K562 (cell line): ENCODE data around the gene BRMS1. TPM values are rescaled to one million over a fixed set of nuclear protein-coding genes. Genes with fewer than 3 reads are reported as not detected.

Experiments used
- AFF1 ChIP-seq, 2 experiments: fragments of 450-650 bp; IDR thresholded peaks; 2 replicates each; pipeline ENCODE4 v1.6.1; 2018; ENCODE audit warnings: mild to moderate bottlenecking in 2 of 2, low read depth in 1 of 2; ENCODE audit not compliant: partially characterized antibody in 2 of 2
- CBX3 ChIP-seq, 2 experiments: IDR thresholded peaks; 1 replicate in 1 of 2; 2 replicates in 1 of 2; pipeline ENCODE4 v1.6.1; 2012; ENCODE audit warnings: inconsistent platforms in 2 of 2, low read length in 2 of 2, borderline replicate concordance in 1 of 2, control low read depth in 1 of 2
- CBX5 ChIP-seq: IDR thresholded peaks from 2 replicates; pipeline ENCODE4 v1.6.1; 2014; ENCODE audit warnings: low read depth, borderline replicate concordance
- CTBP1 ChIP-seq: fragments of 450-650 bp; IDR thresholded peaks from 2 replicates; pipeline ENCODE4 v1.6.1; 2016; ENCODE audit warnings: borderline replicate concordance
- DMBX1 ChIP-seq: fragments of 250-450 bp; sonication (Bioruptor Pico); IDR thresholded peaks from 2 replicates; pipeline ENCODE4 v1.8.0; 2022; ENCODE audit warnings: inconsistent platforms, mild to moderate bottlenecking, moderate library complexity, borderline replicate concordance
- KHSRP ChIP-seq: fragments of 450-650 bp; IDR thresholded peaks from 2 replicates; pipeline ENCODE4 v1.6.1; 2017
- NCOA6 ChIP-seq: fragments of 450-650 bp; IDR thresholded peaks from 2 replicates; pipeline ENCODE4 v1.6.1; 2017; ENCODE audit warnings: mild to moderate bottlenecking
- POLR2AphosphoS2 ChIP-seq: IDR thresholded peaks from 2 replicates; pipeline ENCODE4 v1.6.1; 2012; ENCODE audit warnings: low read length, improper control_type of control experiment
- PYGO2 ChIP-seq: fragments of 450-650 bp; IDR thresholded peaks from 2 replicates; pipeline ENCODE4 v1.6.1; 2016; ENCODE audit warnings: mild to moderate bottlenecking, missing genetic modification characterization, moderate library complexity, missing compliant biosample characterization
- RAD21 ChIP-seq, 2 experiments: fragments of 250-450 bp in 1 of 2; fragments of 450-650 bp in 1 of 2; sonication (Bioruptor Pico) in 1 of 2; formaldehyde crosslinking in 1 of 2; IDR thresholded peaks in 1 of 2; conservative IDR thresholded peaks in 1 of 2; 2 replicates each; pipeline versions ENCODE4 v1.4.0 to v1.8.0; 2020 to 2022; ENCODE audit warnings: mild to moderate bottlenecking in 2 of 2, moderate library complexity in 1 of 2
- SIN3B ChIP-seq: fragments of 450-650 bp; IDR thresholded peaks from 2 replicates; pipeline ENCODE4 v1.6.1; 2017; ENCODE audit warnings: low read depth, mild to moderate bottlenecking, moderate library complexity
- STAG1 ChIP-seq: sonication (generic); formaldehyde crosslinking; IDR thresholded peaks from 2 replicates; pipeline ENCODE4 v1.5.0; 2020; ENCODE audit warnings: missing genetic modification reagents, borderline replicate concordance
- XRCC5 ChIP-seq: fragments of 200-400 bp; formaldehyde crosslinking; IDR thresholded peaks from 2 replicates; pipeline ENCODE4 v1.6.1; 2017; ENCODE audit warnings: low read depth, mild to moderate bottlenecking, low read length
- ZFPM2 ChIP-seq: fragments of 250-450 bp; sonication (Bioruptor Pico); IDR thresholded peaks from 2 replicates; pipeline ENCODE4 v1.5.1; 2022; ENCODE audit warnings: mild to moderate bottlenecking
- ZNF12 ChIP-seq: sonication (generic); formaldehyde crosslinking; IDR thresholded peaks from 2 replicates; pipeline ENCODE4 v1.4.0; 2020; ENCODE audit warnings: mild to moderate bottlenecking, missing genetic modification reagents
- ZNF318 ChIP-seq, 2 experiments: fragments of 450-650 bp; IDR thresholded peaks; 2 replicates each; pipeline ENCODE4 v1.6.1; 2016; ENCODE audit warnings: mild to moderate bottlenecking in 2 of 2, borderline replicate concordance in 1 of 2, low read depth in 1 of 2, moderate library complexity in 1 of 2
- ZNF695 ChIP-seq: fragments of 450-650 bp; formaldehyde crosslinking; IDR thresholded peaks from 2 replicates; pipeline ENCODE4 v1.4.0; 2020; ENCODE audit warnings: mild to moderate bottlenecking, moderate library complexity
- polyA plus RNA-seq, 8 experiments: library from polyadenylated mRNA; depleted of rRNA in 4 of 8; stranded (reverse) in 5 of 8; unstranded in 3 of 8; fragments of >200 nt; fragmentation: Nextera tagmentation in 2 of 8; fragmentation: Illumina TruSeq in 1 of 8; extraction: Ambion mirVana in 2 of 8; extraction: Trizol in 1 of 8; gene quantifications; 2 replicates each; pipeline versions ENCODE4 v1.2.1 to v1.2.3, GENCODE V29; 2011 to 2014; ENCODE audit warnings: inconsistent platforms in 1 of 8, missing spikeins in 1 of 8
- total RNA-seq, 7 experiments: library from RNA; depleted of rRNA in 6 of 7; stranded (reverse); fragments of >200 nt in 6 of 7; fragmentation: Illumina TruSeq in 2 of 7; extraction: Trizol in 2 of 7; gene quantifications; 2 replicates each; pipeline versions ENCODE4 v1.2.1 to v1.2.3, GENCODE V29; 2011 to 2021; ENCODE audit warnings: low replicate concordance in 1 of 7

The BRMS1 gene
- total and polyA plus RNA-seq, 9 of the 15 experiments (the other 6 are each of a cell fraction or from before 2014, with no cell fraction given), result 2.2 to 78.8 (median 33.4) TPM

DNA sequence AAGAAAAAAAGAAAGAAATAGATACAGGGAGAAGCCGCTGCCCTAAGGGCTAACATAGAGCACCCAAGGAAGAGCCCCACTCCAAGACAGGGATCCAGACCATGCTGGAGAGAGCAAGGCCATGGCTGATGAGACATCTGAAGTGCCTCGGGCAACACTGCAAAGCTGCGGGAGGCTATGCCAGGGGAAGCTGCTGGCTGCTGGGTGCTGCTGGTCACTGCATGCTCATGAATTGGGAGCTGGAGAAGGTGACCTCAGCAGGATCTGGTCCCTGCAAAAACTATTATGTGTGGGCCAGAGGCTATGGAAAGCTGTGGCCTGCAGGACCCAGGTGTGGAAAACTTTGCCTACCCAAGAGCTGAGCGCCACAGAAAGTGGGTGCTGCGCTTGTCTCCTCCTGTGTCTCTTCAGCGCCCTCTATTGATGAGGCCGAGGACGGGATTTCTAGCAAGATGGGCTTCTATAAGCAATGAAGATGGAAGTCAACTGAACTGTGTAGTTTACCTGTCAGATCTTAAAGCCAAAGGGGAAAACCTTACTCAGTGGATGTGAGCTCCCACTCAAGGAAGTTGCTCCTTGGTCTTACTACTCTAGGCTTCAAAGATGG, 44.0 kb upstream of the BRMS1 start (continued):
- TF ChIP-seq ZNF318 (IDR thresholded peaks at IDR 0.05; ENCODE audit: borderline replicate concordance in 1 of 2, low read depth in 1 of 2) (no peak), CBX3 (IDR thresholded peaks at IDR 0.05; ENCODE audit: borderline replicate concordance in 1 of 2, low read length in 2 of 2) (no peak), KHSRP (no peak), ZNF695 (CRISPR knock-in tag) (no peak), ZFPM2 (CRISPR knock-in tag) (no peak), NCOA6 (no peak), PYGO2 (tag) (no peak), CBX5 (no peak), CTBP1 (no peak; the same call in 1 of the 2 replicates), AFF1 (IDR thresholded peaks at IDR 0.05; ENCODE audit: low read depth in 1 of 2, partially characterized antibody in 2 of 2) (no peak), STAG1 (CRISPR knock-in tag) (peak; percentile 15; the same call in 1 of the 2 replicates), XRCC5 (peak; percentile 63; the same call in 1 of the 2 replicates), SIN3B (no peak), RAD21 (CRISPR knock-in tag; conservative IDR thresholded peaks at IDR 0.05 in 1 of 2, IDR thresholded peaks at IDR 0.05 in 1 of 2) (peak; percentile 41 to 67), POLR2AphosphoS2 (no peak), DMBX1 (CRISPR knock-in tag) (no peak), ZNF12 (CRISPR knock-in tag) (no peak)
